K562 (cell line): ENCODE results near the gene SLC12A6. TPM values are rescaled to one million over a fixed set of nuclear protein-coding genes. Genes with fewer than 3 reads are reported as not detected.

ENCODE experiments used
- AFF1 ChIP-seq, 2 experiments: fragments of 450-650 bp; IDR thresholded peaks; 2 replicates each; pipeline ENCODE4 v1.6.1; 2018; ENCODE audit warnings: mild to moderate bottlenecking in 2 of 2, low read depth in 1 of 2; ENCODE audit not compliant: partially characterized antibody in 2 of 2
- CEBPZ ChIP-seq: fragments of 150-350 bp; IDR thresholded peaks from 2 replicates; pipeline ENCODE4 v1.6.1; 2014; ENCODE audit warnings: low read depth, mild to moderate bottlenecking, low read length, borderline replicate concordance
- FOXK2 ChIP-seq, 2 experiments: fragments of 450-650 bp; IDR thresholded peaks in 1 of 2; conservative IDR thresholded peaks in 1 of 2; 2 replicates each; pipeline ENCODE4 v1.6.1; 2016; ENCODE audit warnings: low read depth in 2 of 2, mild to moderate bottlenecking in 1 of 2
- SUPT5H ChIP-seq: fragments of 450-650 bp; IDR thresholded peaks from 2 replicates; pipeline ENCODE4 v1.6.1; 2016
- TAF9B ChIP-seq: fragments of 450-650 bp; IDR thresholded peaks from 2 replicates; pipeline ENCODE4 v1.6.1; 2018; ENCODE audit warnings: mild to moderate bottlenecking; ENCODE audit not compliant: partially characterized antibody
- ZKSCAN8 ChIP-seq: fragments of 200-800 bp; sonication (Bioruptor generic); IDR thresholded peaks from 2 replicates; pipeline ENCODE4 v1.6.1; 2016; ENCODE audit warnings: missing genetic modification characterization, missing compliant biosample characterization
- ZNF224 ChIP-seq: sonication (generic); formaldehyde crosslinking; IDR thresholded peaks from 2 replicates; pipeline ENCODE4 v1.8.0; 2022; ENCODE audit warnings: mild to moderate bottlenecking, missing genetic modification reagents
- polyA plus RNA-seq, 8 experiments: library from polyadenylated mRNA; depleted of rRNA in 4 of 8; stranded (reverse) in 5 of 8; unstranded in 3 of 8; fragments of >200 nt; fragmentation: Nextera tagmentation in 2 of 8; fragmentation: Illumina TruSeq in 1 of 8; extraction: Ambion mirVana in 2 of 8; extraction: Trizol in 1 of 8; gene quantifications; 2 replicates each; pipeline versions ENCODE4 v1.2.1 to v1.2.3, GENCODE V29; 2011 to 2014; ENCODE audit warnings: inconsistent platforms in 1 of 8, missing spikeins in 1 of 8
- total RNA-seq, 7 experiments: library from RNA; depleted of rRNA in 6 of 7; stranded (reverse); fragments of >200 nt in 6 of 7; fragmentation: Illumina TruSeq in 2 of 7; extraction: Trizol in 2 of 7; gene quantifications; 2 replicates each; pipeline versions ENCODE4 v1.2.1 to v1.2.3, GENCODE V29; 2011 to 2021; ENCODE audit warnings: low replicate concordance in 1 of 7
- TF ChIP-seq, protein P1 (sequence below), 2 experiments: fragments of 450-650 bp in 1 of 2; sonication (generic) in 1 of 2; formaldehyde crosslinking; conservative IDR thresholded peaks; 2 replicates each; pipeline versions ENCODE4 v1.4.0 to v1.8.1; 2020 to 2022; ENCODE audit warnings: mild to moderate bottlenecking in 1 of 2, missing genetic modification reagents in 1 of 2

The SLC12A6 gene
- total and polyA plus RNA-seq, 9 of the 15 experiments (the other 6 are each of a cell fraction or from before 2014, with no cell fraction given) = 1.4 to 16.4 (median 6.7) TPM

- TF ChIP-seq ZKSCAN8 (CRISPR knock-in tag) = peak; percentile 68; the same call in 1 of the 2 replicates
- peak; percentile 22 to 53; a peak in 2 of 4 replicates for TF ChIP-seq FOXK2 (conservative IDR thresholded peaks at IDR 0.05 in 1 of 2, IDR thresholded peaks at IDR 0.05 in 1 of 2; ENCODE audit: low read depth in 2 of 2)
- TF ChIP-seq, protein P1, sequence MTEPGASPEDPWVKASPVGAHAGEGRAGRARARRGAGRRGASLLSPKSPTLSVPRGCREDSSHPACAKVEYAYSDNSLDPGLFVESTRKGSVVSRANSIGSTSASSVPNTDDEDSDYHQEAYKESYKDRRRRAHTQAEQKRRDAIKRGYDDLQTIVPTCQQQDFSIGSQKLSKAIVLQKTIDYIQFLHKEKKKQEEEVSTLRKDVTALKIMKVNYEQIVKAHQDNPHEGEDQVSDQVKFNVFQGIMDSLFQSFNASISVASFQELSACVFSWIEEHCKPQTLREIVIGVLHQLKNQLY (CRISPR knock-in tag; conservative IDR thresholded peaks at IDR 0.05) = no peak
- peak; percentile 6 for TF ChIP-seq TAF9B
- TF ChIP-seq CEBPZ = no peak
- TF ChIP-seq ZNF224 (CRISPR knock-in tag) = no peak
- peak in 1 of 2 experiments; percentile 15 for TF ChIP-seq AFF1 (IDR thresholded peaks at IDR 0.05; ENCODE audit: low read depth in 1 of 2, partially characterized antibody in 2 of 2)
- TF ChIP-seq SUPT5H = peak; percentile 10
Measured at GRCh38 chr15:34223904-34224596, 113.5 kb downstream of the SLC12A6 start (continued).
